HG02571 (cell line): ENCODE data around the gene LRIG2.
A peak's percentile ranks its signal among the peaks of the same experiment; 100 is the strongest.
"Not testable (repeated sequence)": the region's sequence is repeated elsewhere in the genome, so short reads cannot be mapped to it uniquely, and the experiment has no call there.

Experiments used
- ATAC-seq: cut with Tn5 transposase; IDR thresholded peaks from one replicate; pipeline ENCODE4 v1.9.1; 2021; ENCODE audit warnings: mild to moderate bottlenecking, moderate library complexity; ENCODE audit not compliant: unreplicated experiment

Gene LRIG2

GRCh38 chr1:113072757-113073478, at the start of gene LRIG2:
Gene LRIG2, plus strand, starts transcription at chr1:113073198. Its CDS starts 209 bp downstream, at chr1:113073407.
- ATAC-seq = peak; percentile 97

GRCh38 chr1:113023316-113023715, 49.7 kb upstream of the LRIG2 start:
- ATAC-seq = not testable (repeated sequence)

GRCh38 chr1:113027007-113027406, 46.0 kb upstream of the LRIG2 start:
- ATAC-seq = no peak

- ATAC-seq = no peak
These were observed 45.5 kb upstream of the LRIG2 start for GRCh38 chr1:113027449-113027848.

GRCh38 chr1:113029822-113030221, 43.2 kb upstream of the LRIG2 start:
- ATAC-seq = no peak

- peak; percentile 61 for ATAC-seq
These were observed 41.6 kb upstream of the LRIG2 start for GRCh38 chr1:113031171-113031933.

GRCh38 chr1:113035086-113035485, 37.9 kb upstream of the LRIG2 start:
- ATAC-seq = no peak

GRCh38 chr1:113036639-113037321, 36.2 kb upstream of the LRIG2 start:
- no peak for ATAC-seq

- ATAC-seq = no peak
These were observed 33.0 kb upstream of the LRIG2 start for GRCh38 chr1:113040041-113040440.

- no peak for ATAC-seq
These were observed 32.1 kb upstream of the LRIG2 start for GRCh38 chr1:113040718-113041412.

- ATAC-seq = no peak
These were observed 31.3 kb upstream of the LRIG2 start for GRCh38 chr1:113041569-113042284.

- peak; percentile 80 for ATAC-seq
These were observed 30.5 kb upstream of the LRIG2 start for GRCh38 chr1:113042285-113043143.

- ATAC-seq = not testable (repeated sequence)
These were observed 29.9 kb upstream of the LRIG2 start for GRCh38 chr1:113043144-113043488.

GRCh38 chr1:113046569-113046968, 26.4 kb upstream of the LRIG2 start:
- no peak for ATAC-seq

GRCh38 chr1:113048064-113048463, 24.9 kb upstream of the LRIG2 start:
- ATAC-seq = no peak

- ATAC-seq = no peak
These were observed 19.5 kb upstream of the LRIG2 start for GRCh38 chr1:113053344-113054126.

GRCh38 chr1:113055570-113055969, 17.4 kb upstream of the LRIG2 start:
- ATAC-seq = no peak

- no peak for ATAC-seq
These were observed 16.0 kb upstream of the LRIG2 start for GRCh38 chr1:113057006-113057405.
